HEK293T (cell line): ENCODE measurements around the gene ERBB4.

Experiments used
- ARNT ChIP-seq: fragments of 450-650 bp; IDR thresholded peaks from 2 replicates; pipeline ENCODE4 v1.6.1; 2017; ENCODE audit warnings: mild to moderate bottlenecking
- FOXM1 ChIP-seq: fragments of 450-650 bp; IDR thresholded peaks from 2 replicates; pipeline ENCODE4 v1.6.1; 2017; ENCODE audit warnings: mild to moderate bottlenecking, borderline replicate concordance
- HDGF ChIP-seq: fragments of 450-650 bp; IDR thresholded peaks from 2 replicates; pipeline ENCODE4 v1.6.1; 2017; ENCODE audit warnings: antibody characterized with exemption, borderline replicate concordance
- LEF1 ChIP-seq: fragments of 450-650 bp; IDR thresholded peaks from 2 replicates; pipeline ENCODE4 v1.6.1; 2017; ENCODE audit warnings: mild to moderate bottlenecking, borderline replicate concordance
- SP1 ChIP-seq: fragments of 450-650 bp; IDR thresholded peaks from 2 replicates; pipeline ENCODE4 v1.6.1; 2017

DNA sequence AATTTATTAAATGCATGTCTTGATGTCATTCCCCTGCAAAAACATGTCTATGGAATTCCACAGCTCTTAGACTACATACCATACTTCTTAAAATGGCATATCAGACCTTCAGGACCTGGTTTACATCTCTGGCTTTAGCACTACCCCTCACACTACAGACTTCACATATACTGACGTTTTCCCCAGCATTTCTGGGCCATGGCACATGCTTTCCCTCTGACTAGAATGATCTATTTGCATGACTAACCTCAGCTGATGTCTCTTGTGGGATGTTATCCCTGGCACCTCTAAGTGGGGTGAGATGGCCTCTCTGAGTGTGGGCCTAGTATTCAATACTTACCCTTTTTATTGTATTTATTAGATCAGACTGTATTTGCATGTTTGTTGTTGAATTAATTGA, 381.6 kb downstream of the ERBB4 start:
- TF ChIP-seq HDGF (no peak), ARNT (no peak), SP1 (no peak), FOXM1 (no peak), LEF1 (no peak)
